GOT3 (cell line): ENCODE data around the gene PRX.
"Not testable (repeated sequence)": the region's sequence is repeated elsewhere in the genome, so short reads cannot be mapped to it uniquely, and the experiment has no call there.

Experiments used
- DNase-seq: peaks from one replicate; lab custom pipeline; 2025; ENCODE audit warnings: mixed read lengths; lab: John Stamatoyannopoulos, UW

The PRX gene

DNA sequence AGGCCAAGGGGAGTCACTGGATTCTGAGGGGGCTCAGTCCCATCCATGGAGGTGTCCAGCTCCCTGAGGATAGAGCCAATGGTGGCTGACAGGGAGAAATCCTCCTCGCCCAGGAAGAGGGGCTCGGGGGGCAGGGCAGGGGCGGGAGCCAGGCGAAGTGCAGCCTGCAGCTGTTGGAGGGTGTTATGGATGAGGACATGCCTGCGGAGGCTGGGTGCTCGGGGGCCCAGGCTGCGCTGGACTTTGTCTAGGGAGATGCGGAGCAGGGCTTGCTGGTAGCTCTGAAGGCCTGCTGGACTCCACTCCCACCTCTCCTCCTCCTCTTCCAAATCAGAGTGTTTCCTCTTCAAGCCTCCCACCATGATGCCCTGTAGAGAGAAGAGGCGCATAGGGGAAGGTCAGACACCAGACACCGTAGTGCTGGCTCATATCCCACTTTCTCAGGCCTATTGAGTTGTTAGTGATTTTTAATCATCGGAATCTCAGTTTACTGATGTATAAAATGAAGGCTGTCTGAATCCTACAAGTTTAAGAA is 28.6 kb upstream of the PRX start:
- no peak for DNase-seq

DNA sequence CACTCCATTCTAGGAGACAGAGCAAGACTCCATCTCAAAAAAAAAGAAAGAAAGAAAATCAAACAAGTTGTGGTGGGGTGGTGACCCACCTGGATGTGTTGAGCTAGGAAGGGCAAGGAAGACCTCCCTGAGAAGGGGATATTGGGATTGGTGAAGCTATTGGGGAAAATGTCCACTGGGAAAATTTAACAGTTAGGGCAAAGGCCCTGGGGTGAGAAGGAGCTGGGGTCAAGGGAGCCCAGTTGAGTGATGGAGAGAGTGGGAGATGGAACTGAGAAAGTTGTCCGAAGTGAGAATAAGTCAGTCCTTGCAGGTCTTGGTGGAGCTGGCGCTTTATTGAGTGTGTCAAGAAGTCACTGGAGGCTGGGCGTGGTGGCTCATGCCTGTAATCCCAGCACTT is 25.1 kb upstream of the PRX start:
- no peak for DNase-seq

DNA sequence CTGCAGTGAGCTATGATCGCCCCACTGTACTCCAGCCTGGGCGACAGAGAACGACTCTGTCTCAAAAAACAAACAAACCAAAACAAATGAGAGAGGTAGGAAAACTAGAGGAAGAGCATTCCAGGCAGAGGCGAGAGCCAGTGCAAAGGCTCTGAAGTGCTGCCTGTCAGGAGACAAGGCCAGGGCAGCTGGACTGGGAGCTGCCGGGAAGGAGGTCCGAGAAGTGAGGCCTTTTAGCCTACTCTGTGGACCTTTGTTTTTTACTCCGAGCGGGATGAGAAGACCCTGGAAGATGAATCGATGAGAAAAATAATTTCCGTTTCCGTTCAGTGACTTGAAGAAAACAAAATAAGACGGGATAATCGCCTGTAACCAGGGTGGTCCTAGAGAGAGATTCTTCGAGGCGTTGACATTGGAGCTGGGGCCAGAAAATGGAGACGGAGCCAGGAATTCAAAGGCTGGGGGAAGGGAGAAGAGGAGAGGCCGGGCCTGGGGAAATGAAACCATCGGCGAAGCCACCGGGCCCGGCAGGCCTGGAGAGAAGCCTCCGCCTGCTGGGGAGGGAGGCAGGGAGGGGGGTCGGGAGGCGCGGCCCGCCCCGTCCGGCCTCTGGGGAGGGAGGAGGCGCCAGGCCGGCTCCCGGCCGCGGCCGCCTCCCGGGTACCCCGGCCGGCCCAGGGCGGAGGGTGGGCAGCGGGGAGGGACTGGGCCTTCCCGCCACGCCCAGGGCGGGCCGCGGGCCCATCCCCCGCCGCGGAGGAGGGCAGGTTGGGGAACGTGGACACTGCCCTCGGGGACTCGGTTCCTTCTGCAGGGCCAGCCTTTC is 20.4 kb upstream of the PRX start:
- peak; percentile 62 for DNase-seq

DNA sequence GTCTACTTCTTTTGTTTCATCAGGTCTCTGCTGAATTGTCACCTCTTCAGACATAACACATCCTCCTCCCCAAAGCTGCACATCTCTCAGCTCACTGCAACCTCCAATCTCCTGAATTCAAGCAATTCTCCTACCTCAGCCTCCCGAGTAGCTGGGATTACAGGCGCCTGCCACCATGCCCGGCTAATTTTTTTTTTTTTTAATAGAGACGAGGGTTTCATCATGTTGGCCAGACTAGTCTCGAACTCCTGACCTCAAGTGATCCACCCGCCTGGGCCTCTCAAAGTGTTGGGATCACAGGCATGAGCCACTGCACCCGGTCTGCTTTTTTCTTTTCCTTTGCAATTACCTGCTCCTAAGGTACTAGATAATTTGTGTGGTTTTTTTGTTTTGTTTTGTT is 19.6 kb upstream of the PRX start:
- DNase-seq: not testable (repeated sequence)

DNA sequence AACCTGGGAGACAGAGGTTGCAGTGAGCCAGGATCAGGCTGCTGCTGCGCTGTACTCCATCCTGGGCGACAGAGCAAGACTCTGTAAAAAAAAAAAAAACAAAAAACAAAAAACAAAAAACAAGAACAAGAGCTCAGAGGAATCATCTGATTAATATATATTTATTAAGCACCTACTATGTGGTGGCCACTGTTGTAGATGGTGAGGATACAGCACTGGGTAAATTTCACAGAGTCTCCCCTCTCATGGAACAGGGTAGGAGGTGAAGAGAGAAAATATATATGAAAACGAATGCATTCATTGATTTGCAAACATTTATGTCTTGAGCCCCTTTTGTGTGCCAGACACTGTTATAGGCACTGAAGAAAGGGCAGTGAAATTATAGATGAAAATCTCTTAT is 18.5 kb upstream of the PRX start:
- DNase-seq: no peak

DNA sequence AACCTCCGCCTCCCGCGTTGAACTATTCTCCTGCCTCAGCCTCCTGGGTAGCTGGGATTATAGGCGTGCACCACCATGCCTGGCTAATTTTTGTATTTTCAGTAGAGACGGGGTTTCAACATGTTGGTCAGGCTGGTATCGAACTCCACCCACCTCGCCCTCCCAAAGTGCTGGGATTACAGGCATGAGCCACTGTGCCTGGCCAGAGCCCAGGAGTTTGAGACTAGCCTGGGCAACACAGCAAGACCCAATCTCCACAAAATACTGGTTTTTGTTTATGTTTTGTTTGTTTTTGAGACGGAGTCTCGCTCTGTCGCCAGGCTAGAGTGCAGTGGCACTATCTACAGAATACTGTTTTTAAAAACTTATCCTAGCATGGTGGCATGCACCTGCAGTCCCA is 17.1 kb upstream of the PRX start:
- DNase-seq: not testable (repeated sequence)

DNA sequence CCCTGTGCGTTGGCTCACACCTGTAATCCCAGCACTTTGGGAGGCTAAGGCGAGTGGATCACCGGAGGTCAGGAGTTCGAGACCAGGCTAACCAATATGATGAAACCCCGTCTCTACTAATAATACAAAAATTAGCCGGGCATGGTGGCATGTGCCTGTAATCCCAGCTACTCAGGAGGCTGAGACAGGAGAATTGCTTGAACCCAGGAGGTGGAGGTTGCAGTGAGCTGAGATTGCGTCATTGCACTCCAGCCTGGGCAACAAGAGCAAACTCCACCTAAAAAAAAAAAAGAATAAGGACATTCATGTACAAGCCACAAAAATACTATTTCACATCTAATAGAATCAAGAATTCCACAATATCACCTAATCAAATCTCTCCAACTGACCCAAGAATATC is 15.0 kb upstream of the PRX start:
- not testable (repeated sequence) for DNase-seq

DNA sequence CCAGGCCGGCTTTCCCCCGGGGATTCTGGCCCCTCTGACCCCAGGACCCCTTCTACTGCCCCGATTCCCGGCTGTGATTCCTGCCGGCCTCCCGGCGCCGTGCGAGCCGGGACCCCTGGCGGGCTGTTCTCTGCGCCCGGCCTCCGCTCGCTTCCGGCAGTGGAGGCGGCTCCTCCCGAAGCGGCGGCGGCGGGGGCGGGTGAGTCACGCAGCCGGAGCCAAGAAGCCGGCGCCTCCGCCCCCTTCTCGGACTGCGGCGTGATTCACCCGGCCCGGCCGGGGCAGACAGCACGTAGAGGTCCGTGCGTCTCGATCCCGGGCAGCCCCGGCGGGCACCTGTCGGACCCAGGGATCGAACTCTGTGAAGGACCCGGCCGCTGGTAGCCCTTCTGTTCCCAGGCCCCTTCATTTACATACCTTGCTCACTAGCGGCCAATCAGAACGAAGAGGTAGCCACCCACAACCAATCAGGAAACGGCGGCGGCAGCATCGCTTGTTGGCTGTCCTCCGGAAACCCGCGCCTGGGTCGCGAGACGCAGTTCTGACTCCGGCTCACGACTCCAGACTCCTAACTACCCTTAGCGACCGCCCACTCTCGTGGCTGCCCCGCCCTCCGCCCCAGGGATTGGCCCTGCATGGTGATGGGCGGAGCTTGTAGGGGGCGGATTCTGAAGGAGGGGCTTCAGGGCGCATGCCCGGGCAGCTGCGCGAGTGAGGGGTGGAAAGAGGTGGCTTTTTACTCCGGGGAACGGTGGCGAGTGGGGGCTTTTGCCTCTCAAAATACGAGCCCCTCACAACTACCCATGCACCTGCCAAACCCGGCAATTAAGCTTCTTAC is 12.5 kb upstream of the PRX start, which contains the start of gene SERTAD1:
SERTAD1 (minus strand) TSS at position 543 of the 838 bp plus-strand sequence. CDS start 2,446 bp downstream, outside the sequence.
- DNase-seq: peak; percentile 97

DNA sequence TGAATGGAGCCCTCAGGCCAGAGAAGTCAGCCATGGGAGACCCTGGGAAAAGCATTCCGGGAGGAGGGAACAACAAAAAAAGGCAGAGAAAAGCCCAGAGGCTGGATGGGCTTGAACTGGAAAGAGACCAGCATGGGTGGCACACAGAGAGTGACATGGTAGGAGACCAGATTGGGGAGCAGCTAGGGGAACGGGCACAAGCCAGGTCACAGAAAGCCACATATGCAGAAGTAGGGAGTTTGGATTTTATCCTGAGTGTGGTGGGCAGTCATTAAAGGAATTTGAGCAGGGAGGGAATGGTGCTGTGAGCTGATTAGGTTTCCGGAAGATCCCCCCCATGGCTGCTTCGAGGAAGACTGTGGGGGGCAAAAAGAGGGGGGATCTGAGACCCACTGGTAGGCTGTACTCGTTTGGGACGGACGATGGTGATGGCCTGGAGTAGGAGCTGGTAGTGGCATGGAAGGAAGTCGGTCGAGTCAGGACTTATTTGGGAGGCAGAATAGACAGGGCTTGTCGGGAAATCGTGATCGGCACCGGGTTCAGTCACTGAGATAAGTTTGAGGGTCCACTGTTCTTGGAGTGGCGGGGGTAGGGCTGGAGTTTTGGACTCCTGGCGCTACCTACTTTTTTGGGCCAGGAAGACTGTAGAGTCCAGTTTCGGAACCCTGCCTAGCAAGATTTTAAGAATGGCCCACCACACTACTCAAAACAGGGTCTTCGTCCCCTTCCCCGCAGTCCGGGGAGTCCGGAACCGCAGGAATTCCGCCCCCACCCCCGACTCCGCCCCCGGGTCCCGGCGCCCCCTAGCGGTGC is 11.7 kb upstream of the PRX start:
- DNase-seq: no peak

DNA sequence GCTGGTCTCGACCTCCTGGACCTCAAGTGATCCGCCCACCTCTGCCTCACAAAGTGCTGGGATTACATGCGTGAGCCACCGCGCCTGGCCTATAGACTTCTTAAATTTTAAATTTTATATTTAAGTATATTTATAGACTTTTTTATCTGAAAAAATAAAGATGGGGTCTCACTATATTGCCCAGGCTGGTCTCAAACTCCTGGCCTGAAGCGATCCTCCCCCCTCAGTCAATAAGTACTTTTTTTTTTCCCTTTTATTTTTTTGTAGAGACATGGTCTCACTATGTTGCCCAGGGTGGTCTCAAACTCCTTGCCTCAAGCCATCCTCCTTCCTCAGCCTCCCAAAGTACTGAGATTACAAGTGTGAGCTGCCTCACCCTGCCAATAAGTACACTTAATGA is 10.8 kb upstream of the PRX start:
- DNase-seq: no peak

DNA sequence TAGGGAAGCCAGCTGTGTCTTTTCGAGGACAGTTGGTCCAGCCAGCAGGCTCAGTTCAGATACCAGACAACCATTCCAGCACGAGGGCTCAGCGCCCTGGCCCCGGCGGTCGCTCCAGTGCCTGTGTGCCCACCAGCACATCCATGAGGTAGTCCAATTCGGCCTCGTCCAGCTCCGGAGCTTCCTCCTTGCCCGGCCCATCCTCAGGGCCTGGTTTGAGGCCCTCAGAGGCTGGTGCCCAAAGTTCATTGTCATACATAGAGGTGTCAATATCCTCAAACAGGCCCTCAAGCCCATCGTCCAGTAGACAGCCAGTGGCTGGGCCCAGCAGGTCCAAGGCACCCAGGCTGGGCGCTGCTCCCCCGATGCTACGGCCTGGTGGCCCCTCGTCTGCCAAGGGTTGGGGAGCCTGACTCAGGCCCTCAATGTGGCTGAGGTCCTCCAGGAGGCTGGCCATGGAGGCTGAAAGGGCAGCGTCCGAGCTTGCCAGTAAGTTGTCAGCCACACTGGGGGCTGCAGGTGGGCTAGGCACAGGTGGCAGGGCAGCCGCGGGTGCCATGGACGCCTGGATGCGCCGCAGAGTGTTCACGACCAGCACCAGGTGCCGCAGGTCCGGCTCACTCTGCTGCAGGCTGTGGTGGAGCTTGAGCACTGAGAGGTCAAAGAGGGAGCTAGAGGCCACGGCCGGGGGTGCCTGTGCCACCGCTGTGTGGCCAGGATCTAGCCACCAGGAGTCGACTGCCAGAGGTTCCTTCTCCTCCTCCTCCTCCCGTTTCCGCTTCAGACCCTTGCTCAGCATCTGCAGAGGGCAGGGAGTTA is 9.8 kb upstream of the PRX start:
- DNase-seq: no peak

DNA sequence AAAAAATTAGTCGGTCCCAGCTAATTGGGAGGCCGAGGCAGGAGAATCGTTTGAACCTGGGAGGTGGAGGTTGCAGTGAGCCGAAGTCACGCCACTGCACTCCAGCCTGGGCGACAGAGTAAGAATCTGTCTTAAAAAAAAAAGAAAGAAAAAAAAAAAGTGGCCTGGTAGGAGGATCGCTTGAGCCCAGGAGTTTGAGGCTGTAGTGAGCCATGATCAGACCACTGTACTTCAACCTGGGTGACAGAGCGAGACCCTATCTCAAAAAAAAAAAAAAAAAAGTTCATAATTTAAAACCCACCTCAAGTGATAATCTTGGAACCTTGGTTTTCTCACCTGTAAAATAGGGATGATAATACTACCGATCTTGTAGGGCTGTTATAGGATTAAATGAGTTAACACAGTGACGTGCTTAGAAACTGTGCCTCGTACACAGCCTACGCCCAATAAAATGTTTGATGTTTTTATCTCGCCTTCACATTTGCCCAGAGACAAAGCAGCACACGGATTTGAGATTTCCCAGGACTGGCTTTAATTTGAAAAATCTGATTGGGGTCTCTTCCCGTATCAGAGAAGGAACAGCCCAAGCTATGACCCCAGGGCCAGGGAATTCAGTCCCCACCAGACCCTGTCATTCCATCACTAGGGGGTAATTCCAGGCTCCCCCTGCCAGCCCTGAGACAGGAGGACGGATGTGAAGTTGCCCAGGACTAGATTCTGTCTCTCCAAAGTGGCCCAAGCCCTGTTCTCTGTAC is 9.0 kb upstream of the PRX start:
- no peak for DNase-seq

DNA sequence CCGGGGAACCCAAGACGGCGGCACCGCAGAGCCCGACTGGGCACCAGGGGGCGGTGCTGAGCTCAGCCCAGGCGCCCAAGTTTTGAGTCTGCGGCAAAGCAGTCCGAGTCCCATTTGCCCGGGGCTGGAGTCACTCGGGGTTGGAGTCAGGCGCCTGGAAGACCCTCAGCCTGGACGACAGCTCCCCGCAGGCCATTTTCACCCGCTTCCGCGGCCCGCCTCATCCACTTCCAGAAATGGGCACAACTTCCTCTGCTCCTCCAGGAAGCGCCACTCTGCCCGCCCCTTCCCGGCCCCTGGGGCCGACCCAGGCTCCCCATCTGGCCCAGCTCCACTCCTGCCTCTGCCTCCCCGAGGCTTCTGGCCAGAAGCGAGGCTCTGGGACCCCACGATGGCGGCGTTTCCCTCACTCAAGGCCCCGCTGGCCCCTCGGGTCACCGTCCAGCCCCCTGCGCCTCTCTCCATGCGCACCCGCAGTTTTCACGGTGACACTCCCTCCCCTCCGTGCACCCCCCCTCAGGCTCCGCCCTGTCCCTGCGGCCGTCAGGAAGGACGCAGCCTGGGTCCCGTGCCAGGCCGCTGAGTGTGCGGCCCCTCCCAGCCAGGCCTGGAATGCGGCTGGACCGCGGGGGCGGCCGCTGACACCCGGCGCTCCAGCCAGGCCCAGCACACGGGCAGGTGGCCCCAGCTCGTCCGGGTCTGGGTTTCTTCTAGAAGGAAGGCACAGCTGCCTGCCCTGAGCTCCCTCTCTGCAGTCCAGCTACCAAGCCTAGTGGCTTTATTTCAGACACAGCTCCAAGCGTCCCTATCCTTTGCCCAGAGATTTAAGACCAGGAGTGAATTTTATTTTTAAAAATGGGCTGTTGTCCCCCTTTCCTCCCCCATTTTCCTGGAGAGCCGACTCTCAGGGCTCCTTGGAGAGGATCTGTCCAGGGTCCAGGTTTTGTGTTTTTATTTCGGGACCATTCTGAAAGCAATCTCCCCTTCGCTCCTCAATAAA is 7.9 kb upstream of the PRX start:
- peak; percentile 77 for DNase-seq

DNA sequence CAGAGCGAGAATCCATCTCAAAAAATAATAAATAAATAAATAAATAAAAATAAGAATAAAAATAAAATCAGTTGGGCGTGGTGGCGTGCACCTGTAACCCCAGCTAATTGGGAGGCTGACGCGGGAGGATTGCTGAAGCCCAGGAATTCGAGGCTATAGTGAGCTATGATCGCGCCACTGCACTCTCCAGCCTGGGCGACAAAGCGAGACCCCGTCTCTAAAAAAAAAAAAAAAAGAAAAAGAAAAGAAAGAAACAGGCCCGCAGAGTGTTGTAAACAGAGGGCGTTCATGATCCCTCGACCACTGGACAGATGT is 7.2 kb upstream of the PRX start:
- no peak for DNase-seq

DNA sequence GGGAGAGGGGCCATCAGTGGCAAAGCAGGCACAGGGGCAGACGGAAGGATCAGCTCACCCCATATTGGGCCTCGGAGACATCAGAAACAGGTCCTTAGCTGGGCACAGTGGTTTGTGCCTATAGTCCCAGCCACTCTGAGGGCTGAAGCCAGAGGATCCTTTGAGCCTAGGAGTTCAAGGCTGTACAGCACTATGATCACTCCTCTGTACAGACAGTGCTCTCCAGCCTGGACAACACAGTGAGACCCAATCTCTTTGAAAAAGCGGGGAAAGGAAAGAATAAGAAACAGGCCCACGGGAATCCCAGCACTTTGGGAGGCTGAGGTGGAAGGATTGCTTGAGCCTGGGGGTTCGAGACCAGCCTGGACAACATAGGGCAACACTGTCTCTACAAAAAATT is 6.6 kb upstream of the PRX start:
- no peak for DNase-seq

DNA sequence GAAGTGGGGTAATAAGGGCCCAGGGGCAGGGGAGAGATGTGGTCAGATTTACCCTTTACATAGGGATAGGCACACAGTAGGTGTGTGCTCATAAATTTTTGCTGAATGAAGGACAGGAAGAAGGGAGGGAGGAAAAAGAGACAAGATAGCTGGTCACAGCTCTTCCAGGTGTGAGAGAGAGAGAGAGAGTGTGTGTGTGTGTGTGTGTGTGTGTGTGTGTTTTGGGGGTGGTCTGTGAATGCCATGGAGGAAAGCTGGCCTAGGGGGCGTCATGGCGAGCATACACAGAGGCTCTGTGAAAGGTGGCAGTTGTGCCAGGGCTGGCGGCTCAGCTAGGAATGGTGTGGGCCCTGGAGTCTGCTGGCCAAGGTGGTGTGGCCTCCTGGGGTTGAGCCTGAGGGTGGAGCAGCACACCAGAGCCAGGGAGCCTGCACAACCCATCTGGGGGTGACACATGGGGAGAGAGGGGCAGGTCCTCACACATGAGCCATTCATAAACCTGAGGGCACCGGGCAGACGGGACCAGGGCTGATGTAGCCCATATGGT is 6.0 kb upstream of the PRX start:
- DNase-seq: no peak

DNA sequence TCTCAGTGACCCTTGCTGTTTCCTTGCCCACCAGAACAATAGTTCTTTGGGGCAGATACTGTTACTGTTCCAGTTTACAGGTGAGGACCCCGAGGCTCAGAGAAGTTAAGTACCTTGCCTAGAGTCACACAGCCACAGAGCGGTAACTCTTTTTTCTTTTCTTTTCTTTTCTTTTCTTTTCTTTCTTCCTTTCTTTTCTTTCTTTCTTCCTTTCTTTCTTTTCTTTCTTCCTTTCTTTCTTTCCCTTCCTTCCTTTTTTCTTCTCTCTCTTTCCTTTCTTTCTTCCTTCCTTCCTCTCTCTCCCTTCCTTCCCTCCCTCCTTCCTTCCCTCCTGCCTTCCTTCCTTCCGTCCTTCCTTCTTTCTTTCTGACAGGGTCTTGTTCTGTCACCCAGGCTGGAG is 4.9 kb upstream of the PRX start:
- DNase-seq: no peak

DNA sequence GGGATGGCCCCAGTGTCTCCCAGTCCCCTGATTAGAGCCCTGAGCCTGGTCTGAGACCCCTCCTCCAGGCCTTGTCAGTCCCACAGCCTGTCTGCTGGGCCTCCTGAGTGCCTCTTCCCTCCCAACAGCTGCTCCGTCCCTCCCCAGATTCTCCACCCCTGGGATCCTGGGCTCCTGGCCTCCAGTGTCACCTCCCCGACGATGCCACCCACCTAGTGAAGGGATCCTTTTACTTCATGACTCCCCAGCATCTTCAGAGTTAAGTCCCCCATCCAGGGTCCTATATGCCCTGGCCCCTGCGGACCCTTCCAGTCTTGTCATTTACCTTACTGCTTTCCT is 4.4 kb upstream of the PRX start:
- DNase-seq: no peak
